Adrenal gland (tissue), 12 donors: ENCODE results near the gene FRY. TPM values are rescaled to one million over a fixed set of nuclear protein-coding genes. Genes with fewer than 3 reads are reported as not detected.

Source experiments
- DNase-seq, 7 donors: peaks; one replicate each; pipeline ENCODE4 v3.0.0-alpha.2; 2019 to 2020
- H3K27ac ChIP-seq, 5 donors: fragments of 200-600 bp; sonication (generic) in 4 of 5; 1 replicate in 3 of 5; 2 replicates in 2 of 5; pipeline versions ENCODE4 v1.5.1 to v1.8.0; 2016 to 2020; ENCODE audit warnings: mild to moderate bottlenecking in 1 of 5
- H3K27me3 ChIP-seq: fragments of 200-600 bp; 2 replicates; pipeline ENCODE4 v1.8.0; 2021
- H3K36me3 ChIP-seq, 2 donors: fragments of 200-600 bp; replicated peaks in 1 of 2; 1 replicate in 1 of 2; 2 replicates in 1 of 2; pipeline versions ENCODE4 v1.5.1 to v1.8.0; 2018 to 2022
- H3K4me1 ChIP-seq, 2 donors: fragments of 200-600 bp; replicated peaks in 1 of 2; 1 replicate in 1 of 2; 2 replicates in 1 of 2; pipeline versions ENCODE4 v1.5.1 to v1.8.0; 2018 to 2021
- H3K4me3 ChIP-seq, 4 donors: fragments of 200-600 bp; sonication (generic) in 3 of 4; one replicate each; pipeline ENCODE4 v1.5.1; 2016 to 2018
- H3K9me3 ChIP-seq, 3 donors: fragments of 200-600 bp; sonication (generic) in 1 of 3; replicated peaks in 1 of 3; 1 replicate in 2 of 3; 2 replicates in 1 of 3; pipeline versions ENCODE4 v1.5.1 to v1.8.0; 2016 to 2021
- CTCF ChIP-seq, 6 experiments: fragments of 450-650 bp in 4 of 6; fragments of 200-600 bp in 2 of 6; sonication (generic) in 1 of 6; IDR thresholded peaks; 1 replicate in 5 of 6; 2 replicates in 1 of 6; pipeline versions ENCODE4 v1.5.1 to v1.8.0; 2016 to 2021; ENCODE audit warnings: antibody characterized with exemption in 6 of 6, mild to moderate bottlenecking in 2 of 6, moderate library complexity in 1 of 6
- POLR2A ChIP-seq, 2 donors: fragments of 450-650 bp; IDR thresholded peaks; one replicate each; pipeline ENCODE4 v1.6.1; 2017; ENCODE audit warnings: antibody characterized with exemption in 2 of 2, mild to moderate bottlenecking in 2 of 2, moderate library complexity in 1 of 2
- WGBS, 4 donors: extraction: QIAGEN DNeasy Blood & Tissue Kit in 2 of 4; methylation state at CpG; one replicate each; pipeline versions ENCODE4 v1.1.5 to v1.1.7; 2013 to 2017; 5-methylcytosine and 5-hydroxymethylcytosine counted together
- intact Hi-C, 2 donors: fragments of 100-400 bp; cut with DNase I; formaldehyde crosslinking; loops; one replicate each; pipeline versions ENCODE4 v1.14.1 to v1.15.0; 2022 to 2023
- polyA plus RNA-seq, 3 donors: library from polyadenylated mRNA; stranded (reverse); fragments of 200-250 nt in 2 of 3; fragments of 350-450 nt in 1 of 3; fragmentation: Illumina TruSeq in 1 of 3; extraction: RNeasy Lipid Tissue Mini Kit (QIAGEN cat#74804) in 1 of 3; gene quantifications; one replicate each; pipeline ENCODE4 v1.2.3, GENCODE V29; 2013 to 2014
- total RNA-seq, 9 donors: library from RNA; depleted of rRNA in 4 of 9; stranded (reverse); fragments of >200 nt in 4 of 9; fragments of 120-200 nt in 1 of 9; fragmentation: NEBNext Ultra II Directional in 1 of 9; extraction: Animal tissue kit (Norgen Biotek cat#: 25700) in 1 of 9; gene quantifications; one replicate each; pipeline versions ENCODE4 v1.1.0 to v1.2.4, GENCODE V29; 2013 to 2023
- donor health status: healthy with polysubstance abuse.
- donor health status: Bipolar disorder and iron deficiency.
- donor health status: DM: yes; HTN: yes; CAD: no.
- donor health status: DM: no; HTN: no; CAD: no.
- donor health status: DM: no; HTN: no; CAD: no.
- donor health status: DM: yes; HTN: yes; CAD: no.

Gene FRY
- total and polyA plus RNA-seq, 12 donors = 1.5 to 17.2 (median 7.3) TPM

- Histone ChIP-seq H3K9me3 (no peaks in the 10 kb centered on the region), H3K4me1 (no peaks in the 10 kb centered on the region), H3K36me3 (no peaks in the 10 kb centered on the region), H3K27ac (no peak overlapping the region), H3K4me3 (no peak overlapping the region), H3K27me3 (no peaks in the 10 kb centered on the region)
- no peak for DNase-seq
- WGBS, 4 donors = 69 to 77% (median 70%) methylated on average over 5 of the region's 5 CpGs
- intact Hi-C loops = no loop called here
- TF ChIP-seq POLR2A (IDR thresholded peaks at IDR 0.05) = no peak
These were observed 193.9 kb downstream of the FRY start for GRCh38 chr13:32225481-32225931.

- TF ChIP-seq POLR2A (IDR thresholded peaks at IDR 0.05) = no peak
- no peak for TF ChIP-seq CTCF (IDR thresholded peaks at IDR 0.05)
- H3K9me3 ChIP-seq = no peaks in the 10 kb centered on the region
- no peak overlapping the region for H3K4me3 ChIP-seq
- WGBS, 4 donors = 79 to 88% (median 81%) methylated on average over 5 of the region's 5 CpGs
- H3K27ac ChIP-seq = no peak overlapping the region
- peaks cover 0 to 2% of the 10 kb centered on the region in 2 donors for H3K4me1 ChIP-seq
- H3K36me3 ChIP-seq = no peaks in the 10 kb centered on the region
- intact Hi-C loops = no loop called here
- DNase-seq = no peak
- H3K27me3 ChIP-seq = no peaks in the 10 kb centered on the region
These were observed 196.9 kb downstream of the FRY start for GRCh38 chr13:32228330-32229041.

- DNase-seq = no peak
- H3K36me3 ChIP-seq = no peaks in the 10 kb centered on the region
- no peak overlapping the region for H3K27ac ChIP-seq
- TF ChIP-seq POLR2A (IDR thresholded peaks at IDR 0.05) (no peak), CTCF (IDR thresholded peaks at IDR 0.05) (no peak)
- peaks cover 0 to 4% of the 10 kb centered on the region in 2 donors for H3K4me1 ChIP-seq
- intact Hi-C loops = no loop called here
- H3K27me3 ChIP-seq = no peaks in the 10 kb centered on the region
- H3K9me3 ChIP-seq = no peaks in the 10 kb centered on the region
- no peak overlapping the region for H3K4me3 ChIP-seq
- WGBS, 4 donors = 57 to 69% (median 66%) methylated on average over 3 of the region's 3 CpGs
These were observed 197.9 kb downstream of the FRY start for GRCh38 chr13:32229443-32229842.

- 97 to 99% (median 97%) methylated on average over 2 to 3 of the region's 3 CpGs for WGBS, 4 donors
- Histone ChIP-seq H3K9me3 (no peaks in the 10 kb centered on the region), H3K27me3 (no peaks in the 10 kb centered on the region), H3K4me3 (no peak overlapping the region), H3K4me1 (peaks cover 0 to 4% of the 10 kb centered on the region in 2 donors), H3K36me3 (no peaks in the 10 kb centered on the region), H3K27ac (no peak overlapping the region)
- no peak for TF ChIP-seq CTCF (IDR thresholded peaks at IDR 0.05)
- no peak for TF ChIP-seq POLR2A (IDR thresholded peaks at IDR 0.05)
- intact Hi-C loops = no loop called here
- no peak for DNase-seq
These were observed 200.7 kb downstream of the FRY start for GRCh38 chr13:32232263-32232662.

- Histone ChIP-seq H3K4me3 (no peak overlapping the region), H3K27ac (peak overlapping the region in 1 of 5 donors; percentile 22), H3K4me1 (peaks cover 0 to 4% of the 10 kb centered on the region in 2 donors), H3K36me3 (no peaks in the 10 kb centered on the region), H3K9me3 (no peaks in the 10 kb centered on the region), H3K27me3 (no peaks in the 10 kb centered on the region)
- TF ChIP-seq CTCF (IDR thresholded peaks at IDR 0.05) (no peak), POLR2A (IDR thresholded peaks at IDR 0.05) (no peak)
- DNase-seq = no peak
- intact Hi-C loops = no loop called here
- 73 to 88% (median 84%) methylated on average over 2 of the region's 2 CpGs for WGBS, 4 donors
These were observed 201.5 kb downstream of the FRY start for GRCh38 chr13:32233062-32233461.
